ENCODE results near the gene USP9X.
"Not testable (repeated sequence)": the region's sequence is repeated elsewhere in the genome, so short reads cannot be mapped to it uniquely, and the experiment has no call there.

USP9X gene

GRCh38 chrX:41285928-41286327 lies 200.7 kb downstream of the USP9X start:
- not testable (repeated sequence) for DNase-seq (ENCODE audit: low read depth in 3 of 3)
